Spinal cord (tissue), 10 donors: ENCODE measurements around the gene ASPA. TPM values are rescaled to one million over a fixed set of nuclear protein-coding genes. Genes with fewer than 3 reads are reported as not detected.
"Not testable (repeated sequence)": the region's sequence is repeated elsewhere in the genome, so short reads cannot be mapped to it uniquely, and the experiment has no call there.

Experiments
- DNase-seq, 6 donors: peaks; one replicate each; pipeline versions ENCODE4 v3.0.0 to v3.0.0-alpha.2; 2013 to 2015; ENCODE audit warnings: low spot score in 6 of 6, low read depth in 4 of 6
- H3K27ac ChIP-seq: one replicate; pipeline ENCODE4 v1.5.1; 2013; ENCODE audit warnings: low read depth, low read length, control low read depth
- H3K27me3 ChIP-seq: one replicate; pipeline ENCODE4 v1.6.1; 2013; ENCODE audit warnings: low read length; ENCODE audit not compliant: control insufficient read depth, insufficient read depth
- H3K36me3 ChIP-seq: one replicate; pipeline ENCODE4 v1.6.1; 2013; ENCODE audit warnings: low read length; ENCODE audit not compliant: control insufficient read depth, insufficient read depth
- H3K4me1 ChIP-seq: one replicate; pipeline ENCODE4 v1.6.1; 2013; ENCODE audit warnings: low read length; ENCODE audit not compliant: control insufficient read depth, insufficient read depth
- H3K4me3 ChIP-seq: one replicate; pipeline ENCODE4 v1.5.1; 2013; ENCODE audit warnings: low read depth, low read length, control low read depth
- H3K9me3 ChIP-seq: one replicate; pipeline ENCODE4 v1.6.1; 2013; ENCODE audit warnings: low read length; ENCODE audit not compliant: control insufficient read depth, insufficient read depth
- WGBS: methylation state at CpG from one replicate; pipeline ENCODE4 v1.1.5; 2013; ENCODE audit warnings: missing lambda C conversion rate; ENCODE audit not compliant: insufficient coverage; 5-methylcytosine and 5-hydroxymethylcytosine counted together
- polyA plus RNA-seq, 2 donors: library from polyadenylated mRNA; unstranded; fragments of 120-200 nt; gene quantifications; one replicate each; pipeline ENCODE4 v1.2.1, GENCODE V29; 2013; ENCODE audit not compliant: insufficient read length in 2 of 2
- total RNA-seq, 2 donors: library from RNA; depleted of rRNA in 1 of 2; stranded (reverse); fragments of 120-200 nt in 1 of 2; fragments of >200 nt in 1 of 2; gene quantifications; one replicate each; pipeline versions ENCODE4 v1.2.3 to v1.2.4, GENCODE V29; 2013 to 2014
- donor health status: healthy.

The ASPA gene
- total and polyA plus RNA-seq, 4 donors: 1.9 to 27.2 (median 12.6) TPM

- not testable (repeated sequence) for H3K9me3 ChIP-seq, H3K27me3 ChIP-seq, H3K36me3 ChIP-seq, H3K4me3 ChIP-seq, H3K27ac ChIP-seq, DNase-seq
- 98% methylated on average over 11 of the region's 11 CpGs for WGBS
- peaks cover 25% of the 10 kb centered on the region for H3K4me1 ChIP-seq
Measured at GRCh38 chr17:3514167-3514566, 38.4 kb downstream of the ASPA start.

- no peaks in the 10 kb centered on the region for H3K27me3 ChIP-seq
- peaks cover 25% of the 10 kb centered on the region for H3K4me1 ChIP-seq
- H3K9me3 ChIP-seq: no peaks in the 10 kb centered on the region
- 89% methylated on average over 9 of the region's 9 CpGs for WGBS
- H3K27ac ChIP-seq: no peak overlapping the region
- H3K4me3 ChIP-seq: no peak overlapping the region
- no peak for DNase-seq
- H3K36me3 ChIP-seq: peaks cover 5% of the 10 kb centered on the region
Measured at GRCh38 chr17:3514873-3515272, 39.1 kb downstream of the ASPA start.

DNA sequence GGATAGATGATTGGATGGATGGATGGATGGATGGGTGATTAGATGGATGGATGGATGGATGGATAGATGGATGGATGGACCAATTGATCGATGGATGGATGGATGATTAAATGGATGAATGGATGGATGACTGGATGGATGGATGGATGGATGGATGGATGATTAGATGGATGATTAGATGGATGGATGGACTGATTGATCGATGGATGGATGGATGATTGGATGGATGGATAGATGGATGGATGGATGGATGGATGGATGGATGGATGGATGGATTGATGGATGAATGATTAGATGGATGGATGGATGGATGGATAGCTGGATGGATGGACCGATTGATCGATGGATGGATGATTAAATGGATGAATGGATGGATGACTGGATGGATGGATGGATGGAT is 43.7 kb downstream of the ASPA start:
- not testable (repeated sequence) for H3K9me3 ChIP-seq, H3K27me3 ChIP-seq, H3K4me1 ChIP-seq, H3K36me3 ChIP-seq, H3K27ac ChIP-seq, H3K4me3 ChIP-seq, DNase-seq
- WGBS: 96% methylated on average over 4 of the region's 4 CpGs

GRCh38 chr17:3524024-3524423 is 48.2 kb downstream of the ASPA start:
- H3K27ac ChIP-seq: no peak overlapping the region

DNA sequence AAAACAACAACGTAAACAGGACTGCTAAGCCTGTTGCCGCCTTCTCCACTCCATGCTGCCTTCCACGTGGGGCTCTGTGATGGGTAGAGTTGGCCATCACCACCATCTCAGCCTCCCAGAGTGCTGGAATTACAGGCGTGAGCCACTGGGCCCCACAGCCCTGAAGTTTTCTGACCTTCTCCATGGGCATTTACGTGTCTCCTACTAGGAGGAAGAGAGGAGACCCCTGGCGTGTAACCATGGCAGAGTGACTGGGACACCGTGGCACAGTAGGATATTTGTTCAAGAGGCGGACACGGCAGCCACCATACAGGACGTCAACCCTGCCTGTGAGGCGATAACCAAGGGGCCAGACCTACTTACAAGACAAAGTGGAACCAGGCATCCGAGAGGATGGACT is 50.7 kb downstream of the ASPA start:
- Histone ChIP-seq H3K4me1 (peaks cover 31% of the 10 kb centered on the region), H3K4me3 (no peak overlapping the region), H3K9me3 (no peaks in the 10 kb centered on the region), H3K36me3 (peaks cover 6% of the 10 kb centered on the region), H3K27me3 (no peaks in the 10 kb centered on the region), H3K27ac (no peak overlapping the region)
- no peak for DNase-seq
- WGBS: 95% methylated on average over 12 of the region's 12 CpGs

More at GRCh38 chr17:3524024-3524423, 48.2 kb downstream of the ASPA start:
- Histone ChIP-seq H3K9me3 (no peaks in the 10 kb centered on the region), H3K4me3 (no peak overlapping the region), H3K4me1 (peaks cover 8% of the 10 kb centered on the region), H3K27me3 (no peaks in the 10 kb centered on the region), H3K36me3 (peaks cover 6% of the 10 kb centered on the region)
- DNase-seq: no peak
- 87% methylated on average over 13 of the region's 13 CpGs for WGBS

- H3K36me3 ChIP-seq: peaks cover 8% of the 10 kb centered on the region
- WGBS: 95% methylated on average over 10 of the region's 10 CpGs
- no peaks in the 10 kb centered on the region for H3K9me3 ChIP-seq
- DNase-seq: no peak
- H3K27me3 ChIP-seq: no peaks in the 10 kb centered on the region
- H3K4me1 ChIP-seq: peaks cover 36% of the 10 kb centered on the region
- H3K27ac ChIP-seq: no peak overlapping the region
- H3K4me3 ChIP-seq: no peak overlapping the region
Measured at GRCh38 chr17:3526971-3527370, 51.2 kb downstream of the ASPA start.

DNA sequence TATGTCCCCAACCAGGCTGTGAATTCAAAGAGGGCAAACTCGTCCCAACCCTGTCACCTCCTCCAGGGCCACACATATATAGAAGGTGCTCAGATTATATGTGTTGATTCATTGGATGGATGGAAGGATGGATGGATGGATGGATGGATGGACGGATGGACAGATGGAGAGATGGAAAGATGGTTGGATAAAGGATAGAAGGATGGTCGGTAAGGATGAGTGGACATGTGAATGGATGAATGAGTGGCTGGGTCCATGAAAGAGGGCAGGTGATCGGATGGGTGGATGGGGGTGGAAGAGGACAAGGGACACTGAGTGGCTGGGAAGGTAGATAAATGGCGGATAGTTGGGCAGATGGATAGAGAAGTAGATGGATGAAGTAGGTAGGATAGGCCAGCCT is 51.7 kb downstream of the ASPA start:
- DNase-seq: no peak
- H3K27me3 ChIP-seq: no peaks in the 10 kb centered on the region

GRCh38 chr17:3527896-3528295 is 52.1 kb downstream of the ASPA start:
- Histone ChIP-seq H3K4me1 (peaks cover 41% of the 10 kb centered on the region), H3K36me3 (peaks cover 8% of the 10 kb centered on the region), H3K27ac (no peak overlapping the region), H3K27me3 (no peaks in the 10 kb centered on the region), H3K4me3 (no peak overlapping the region), H3K9me3 (no peaks in the 10 kb centered on the region)
- DNase-seq: no peak
- 94% methylated on average over 3 of the region's 8 CpGs for WGBS

More for the DNA sequence above, 51.7 kb downstream of the ASPA start:
- WGBS: 92% methylated on average over 3 of the region's 5 CpGs
- H3K4me3 ChIP-seq: no peak overlapping the region
- H3K4me1 ChIP-seq: peaks cover 41% of the 10 kb centered on the region
- H3K36me3 ChIP-seq: peaks cover 8% of the 10 kb centered on the region
- no peak overlapping the region for H3K27ac ChIP-seq
- no peaks in the 10 kb centered on the region for H3K9me3 ChIP-seq

GRCh38 chr17:3528403-3528851 is 52.6 kb downstream of the ASPA start:
- Histone ChIP-seq H3K36me3 (peaks cover 8% of the 10 kb centered on the region), H3K27me3 (no peaks in the 10 kb centered on the region), H3K4me1 (peaks cover 41% of the 10 kb centered on the region), H3K4me3 (peak overlapping the region; percentile 22), H3K27ac (peak overlapping the region; percentile 91), H3K9me3 (no peaks in the 10 kb centered on the region)
- 58% methylated on average over 8 of the region's 14 CpGs for WGBS
- DNase-seq: no peak

GRCh38 chr17:3528880-3529511 is 53.2 kb downstream of the ASPA start:
- peak overlapping the region; percentile 91 for H3K27ac ChIP-seq
- peaks cover 41% of the 10 kb centered on the region for H3K4me1 ChIP-seq
- peaks cover 7% of the 10 kb centered on the region for H3K36me3 ChIP-seq
- H3K27me3 ChIP-seq: no peaks in the 10 kb centered on the region
- H3K9me3 ChIP-seq: no peaks in the 10 kb centered on the region
- WGBS: 15% methylated on average over 10 of the region's 11 CpGs
- peak in 2 of 6 donors; percentile 7 to 44 for DNase-seq
- H3K4me3 ChIP-seq: no peak overlapping the region
